Neural cell (in vitro differentiated cells): Measurements from ENCODE around the gene HPCAL4. TPM values are rescaled to one million over a fixed set of nuclear protein-coding genes. Genes with fewer than 3 reads are reported as not detected.

ENCODE experiments used
- H2AFZ ChIP-seq: fragments of 200-600, 300-800 bp; sonication (generic), shearing (Covaris generic); 2 replicates; pipeline ENCODE4 v1.6.0; 2014; ENCODE audit warnings: low read depth, mild to moderate bottlenecking, antibody characterized with exemption, low read length, moderate library complexity
- H3F3A ChIP-seq: fragments of 200-600 bp; shearing (Covaris generic); 2 replicates; pipeline ENCODE4 v1.6.1; 2016; ENCODE audit warnings: mild to moderate bottlenecking, moderate library complexity, mixed read lengths, antibody characterized with exemption, low read length; ENCODE audit not compliant: insufficient read depth, poor library complexity, severe bottlenecking
- H3K27ac ChIP-seq: fragments of 200-600, 300-800 bp; sonication (generic), shearing (Covaris generic); 2 replicates; pipeline ENCODE4 v1.5.1; 2014; ENCODE audit warnings: mild to moderate bottlenecking, low read length, moderate library complexity
- H3K27me3 ChIP-seq: fragments of 300-800, 200-600 bp; sonication (generic), shearing (Covaris generic); 2 replicates; pipeline ENCODE4 v1.6.0; 2014; ENCODE audit warnings: mild to moderate bottlenecking, low read depth, low read length, moderate library complexity; ENCODE audit not compliant: insufficient read depth
- H3K36me3 ChIP-seq: fragments of 300-800, 200-600 bp; sonication (generic), shearing (Covaris generic); 2 replicates; pipeline ENCODE4 v1.5.1; 2014; ENCODE audit warnings: mild to moderate bottlenecking, antibody characterized with exemption, low read length, moderate library complexity; ENCODE audit not compliant: insufficient read depth
- H3K4me2 ChIP-seq: fragments of 300-800, 200-600 bp; sonication (generic), shearing (Covaris generic); 2 replicates; pipeline ENCODE4 v1.6.0; 2014; ENCODE audit warnings: mild to moderate bottlenecking, low read length
- H3K4me3 ChIP-seq: fragments of 300-800, 200-600 bp; sonication (generic), shearing (Covaris generic); 2 replicates; pipeline ENCODE4 v1.5.1; 2014; ENCODE audit warnings: mild to moderate bottlenecking, low read length, moderate library complexity
- H3K79me2 ChIP-seq: fragments of 200-600 bp; shearing (Covaris generic); replicated peaks from 2 replicates; pipeline ENCODE4 v1.6.0; 2014; ENCODE audit warnings: mild to moderate bottlenecking, low read length, moderate library complexity; ENCODE audit not compliant: insufficient read depth
- H3K9ac ChIP-seq: fragments of 300-800, 200-600 bp; sonication (generic), shearing (Covaris generic); 2 replicates; pipeline ENCODE4 v1.6.1; 2016; ENCODE audit warnings: mild to moderate bottlenecking, low read length, mixed read lengths
- H3K9me2 ChIP-seq: fragments of 200-600 bp; shearing (Covaris generic); 2 replicates; pipeline ENCODE4 v1.6.1; 2016; ENCODE audit warnings: mild to moderate bottlenecking, low read length, mixed read lengths; ENCODE audit not compliant: insufficient read depth
- H3K9me3 ChIP-seq: fragments of 200-600, 300-800 bp; sonication (generic), shearing (Covaris generic); 2 replicates; pipeline ENCODE4 v1.6.1; 2016; ENCODE audit warnings: mild to moderate bottlenecking, mixed run types, low read length, moderate library complexity, mixed read lengths
- H4K20me1 ChIP-seq: fragments of 200-600 bp; shearing (Covaris generic); 2 replicates; pipeline ENCODE4 v1.6.1; 2016; ENCODE audit warnings: mild to moderate bottlenecking, mixed run types; ENCODE audit not compliant: insufficient read depth
- CTCF ChIP-seq: fragments of 450-650 bp; IDR thresholded peaks from 2 replicates; pipeline ENCODE4 v1.5.1; 2014; ENCODE audit warnings: antibody characterized with exemption, mild to moderate bottlenecking, moderate library complexity; ENCODE audit not compliant: poor library complexity, severe bottlenecking
- EP300 ChIP-seq: fragments of 450-650 bp; conservative IDR thresholded peaks from 2 replicates; pipeline ENCODE4 v1.6.1; 2014; ENCODE audit warnings: antibody characterized with exemption, mild to moderate bottlenecking, moderate library complexity; ENCODE audit not compliant: poor library complexity, severe bottlenecking
- EZH2 ChIP-seq: fragments of 200-600, 300-800 bp; shearing (Covaris generic), sonication (generic); IDR thresholded peaks from 2 replicates; pipeline ENCODE4 v1.6.1; 2014; ENCODE audit warnings: antibody characterized with exemption, low read length, borderline replicate concordance, mild to moderate bottlenecking; ENCODE audit not compliant: insufficient read depth, poor library complexity, severe bottlenecking
- MXI1 ChIP-seq: fragments of 450-650 bp; conservative IDR thresholded peaks from 2 replicates; pipeline ENCODE4 v1.6.1; 2014; ENCODE audit warnings: antibody characterized with exemption, mild to moderate bottlenecking; ENCODE audit not compliant: poor library complexity, severe bottlenecking
- POLR2AphosphoS5 ChIP-seq: IDR thresholded peaks from 2 replicates; pipeline ENCODE4 v1.6.1; 2012
- RAD21 ChIP-seq: fragments of 450-650 bp; conservative IDR thresholded peaks from 2 replicates; pipeline ENCODE4 v1.6.1; 2014; ENCODE audit warnings: antibody characterized with exemption, mild to moderate bottlenecking, moderate library complexity
- REST ChIP-seq: IDR thresholded peaks from 2 replicates; pipeline ENCODE4 v1.6.1; 2012; ENCODE audit warnings: borderline replicate concordance
- SMC3 ChIP-seq: fragments of 450-650 bp; conservative IDR thresholded peaks from 2 replicates; pipeline ENCODE4 v1.6.1; 2014; ENCODE audit warnings: antibody characterized with exemption, mild to moderate bottlenecking, moderate library complexity; ENCODE audit not compliant: poor library complexity
- TAF1 ChIP-seq: IDR thresholded peaks from 2 replicates; pipeline ENCODE4 v1.6.1; 2012; ENCODE audit warnings: low read depth
- polyA plus RNA-seq: library from polyadenylated mRNA; depleted of rRNA; stranded (reverse); fragments of >200 nt; gene quantifications from 2 replicates; pipeline ENCODE4 v1.2.3, GENCODE V29; 2014

The HPCAL4 gene
- polyA plus RNA-seq, 1 donor from 2014 or later = 53.2 TPM

- Histone ChIP-seq H4K20me1 (no peaks in the 10 kb centered on the region), H3F3A (no peaks in the 10 kb centered on the region), H3K27me3 (peaks cover 20% of the 10 kb centered on the region), H3K9ac (no peak overlapping the region), H3K27ac (no peak overlapping the region), H3K79me2 (no peaks in the 10 kb centered on the region), H3K4me3 (no peak overlapping the region), H2AFZ (no peak overlapping the region), H3K9me3 (no peaks in the 10 kb centered on the region), H3K36me3 (peaks cover 14% of the 10 kb centered on the region), H3K4me2 (no peak overlapping the region), H3K9me2 (no peaks in the 10 kb centered on the region)
- TF ChIP-seq EZH2 (no peak), REST (no peak), RAD21 (no peak), SMC3 (no peak), MXI1 (no peak), EP300 (no peak), POLR2AphosphoS5 (no peak), CTCF (no peak), TAF1 (no peak)
These were observed 13.6 kb downstream of the HPCAL4 start for GRCh38 chr1:39677645-39678044.

DNA sequence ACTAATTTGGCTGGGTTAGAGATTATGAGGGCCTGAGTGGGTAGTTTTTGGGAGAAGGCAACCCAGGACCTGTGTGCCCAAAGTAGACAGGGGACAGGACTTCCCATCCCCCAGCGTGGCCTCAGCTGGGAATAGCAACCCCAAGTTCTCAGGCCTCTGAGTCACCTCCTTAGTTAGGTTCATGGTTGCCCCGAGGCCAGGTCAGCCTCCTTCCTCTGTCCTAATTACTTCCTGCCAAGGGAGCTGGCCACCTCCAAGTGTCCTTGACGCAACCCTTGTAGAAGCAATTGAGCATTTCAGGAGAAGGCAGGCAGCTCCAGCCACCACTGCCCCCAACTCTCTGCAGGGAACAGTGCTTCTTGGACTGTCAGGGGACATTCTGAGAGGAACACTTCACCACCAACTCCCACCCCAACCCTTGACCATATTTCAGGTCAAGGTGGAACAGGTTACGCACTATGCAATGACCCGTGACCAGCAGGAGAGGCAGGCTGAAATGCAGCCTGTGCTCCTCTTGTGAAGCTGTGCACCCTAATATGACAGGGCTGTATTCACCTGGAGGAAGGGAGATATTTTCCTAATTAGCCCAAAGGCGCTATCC, 14.2 kb downstream of the HPCAL4 start:
- H3K9ac ChIP-seq = no peak overlapping the region
- no peaks in the 10 kb centered on the region for H3K9me2 ChIP-seq
- H3K4me3 ChIP-seq = no peak overlapping the region
- H3K79me2 ChIP-seq = no peaks in the 10 kb centered on the region
- no peaks in the 10 kb centered on the region for H3F3A ChIP-seq
- H3K27ac ChIP-seq = no peak overlapping the region
- H3K27me3 ChIP-seq = peaks cover 20% of the 10 kb centered on the region
- H2AFZ ChIP-seq = no peak overlapping the region
- H4K20me1 ChIP-seq = no peaks in the 10 kb centered on the region
- TF ChIP-seq EP300 = no peak
- no peaks in the 10 kb centered on the region for H3K9me3 ChIP-seq
- peaks cover 9% of the 10 kb centered on the region for H3K36me3 ChIP-seq
- H3K4me2 ChIP-seq = no peak overlapping the region
